BJ (cell line): ENCODE measurements around the gene NAALADL2. TPM values are rescaled to one million over a fixed set of nuclear protein-coding genes. Genes with fewer than 3 reads are reported as not detected.
"Not testable (repeated sequence)": the region's sequence is repeated elsewhere in the genome, so short reads cannot be mapped to it uniquely, and the experiment has no call there.

Experiments
- CTCF ChIA-PET: fragments of 350-600 bp; formaldehyde crosslinking; extraction: SDS; loops from one replicate; lab custom pipeline; 2021; ENCODE audit warnings: antibody characterized with exemption, inconsistent platforms; lab: Yijun Ruan, JAX
- POLR2A ChIA-PET: fragments of 300-600 bp; sonication (Branson Sonifier 250); formaldehyde crosslinking; extraction: SDS; loops from one replicate; lab custom pipeline; 2021; ENCODE audit warnings: antibody characterized with exemption; lab: Charles Lee
- DNase-seq: peaks from one replicate; pipeline ENCODE4 v3.0.0-alpha.2; 2011; ENCODE audit warnings: low read depth
- H3K27me3 ChIP-seq: 2 replicates; pipeline ENCODE4 v1.6.0; 2011; ENCODE audit warnings: low read length; ENCODE audit not compliant: control insufficient read depth, insufficient read depth
- H3K36me3 ChIP-seq: 2 replicates; pipeline ENCODE4 v1.5.1; 2011; ENCODE audit warnings: low read length; ENCODE audit not compliant: control insufficient read depth, insufficient read depth
- H3K4me3 ChIP-seq: 2 replicates; pipeline ENCODE4 v1.5.1; 2011; ENCODE audit warnings: low read depth, mild to moderate bottlenecking, control low read depth, low read length
- polyA plus RNA-seq: library from polyadenylated mRNA; depleted of rRNA; stranded (reverse); fragments of >200 nt; gene quantifications from 2 replicates; pipeline ENCODE4 v1.2.3, GENCODE V29; 2011
- TF ChIP-seq, protein P1 (sequence below): IDR thresholded peaks from 2 replicates; pipeline ENCODE4 v1.5.1; 2011; ENCODE audit warnings: low read depth, mild to moderate bottlenecking, control low read depth, inconsistent platforms, low read length, moderate library complexity; ENCODE audit not compliant: insufficient read depth

The NAALADL2 gene
- polyA plus RNA-seq, 1 experiment: 3.6 TPM

DNA sequence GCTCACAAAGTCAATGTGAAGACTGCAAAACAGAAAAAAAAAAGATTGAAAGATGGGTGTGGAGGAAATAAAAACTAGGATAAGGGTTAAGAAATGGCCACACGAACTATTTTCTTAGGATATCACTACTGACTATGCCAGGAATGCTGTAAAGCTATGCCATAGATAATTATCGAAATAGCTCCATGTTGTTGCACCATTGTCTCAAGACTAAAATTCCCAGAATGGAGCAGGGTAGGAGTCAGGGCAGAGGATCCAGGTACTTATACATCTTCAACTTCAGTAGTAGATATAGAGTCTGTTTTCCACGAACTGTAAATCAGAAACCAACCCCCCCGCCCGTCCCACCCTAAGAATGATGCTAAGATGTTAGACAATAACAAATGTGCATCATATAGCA is 302.2 kb downstream of the NAALADL2 start:
- CTCF ChIA-PET: no interaction called here
- H3K27me3 ChIP-seq: no peaks in the 10 kb centered on the region
- no peak overlapping the region for H3K4me3 ChIP-seq
- no peaks in the 10 kb centered on the region for H3K36me3 ChIP-seq
- TF ChIP-seq, protein P1, sequence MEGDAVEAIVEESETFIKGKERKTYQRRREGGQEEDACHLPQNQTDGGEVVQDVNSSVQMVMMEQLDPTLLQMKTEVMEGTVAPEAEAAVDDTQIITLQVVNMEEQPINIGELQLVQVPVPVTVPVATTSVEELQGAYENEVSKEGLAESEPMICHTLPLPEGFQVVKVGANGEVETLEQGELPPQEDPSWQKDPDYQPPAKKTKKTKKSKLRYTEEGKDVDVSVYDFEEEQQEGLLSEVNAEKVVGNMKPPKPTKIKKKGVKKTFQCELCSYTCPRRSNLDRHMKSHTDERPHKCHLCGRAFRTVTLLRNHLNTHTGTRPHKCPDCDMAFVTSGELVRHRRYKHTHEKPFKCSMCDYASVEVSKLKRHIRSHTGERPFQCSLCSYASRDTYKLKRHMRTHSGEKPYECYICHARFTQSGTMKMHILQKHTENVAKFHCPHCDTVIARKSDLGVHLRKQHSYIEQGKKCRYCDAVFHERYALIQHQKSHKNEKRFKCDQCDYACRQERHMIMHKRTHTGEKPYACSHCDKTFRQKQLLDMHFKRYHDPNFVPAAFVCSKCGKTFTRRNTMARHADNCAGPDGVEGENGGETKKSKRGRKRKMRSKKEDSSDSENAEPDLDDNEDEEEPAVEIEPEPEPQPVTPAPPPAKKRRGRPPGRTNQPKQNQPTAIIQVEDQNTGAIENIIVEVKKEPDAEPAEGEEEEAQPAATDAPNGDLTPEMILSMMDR: no peak
- DNase-seq: no peak
- POLR2A ChIA-PET: no interaction called here

DNA sequence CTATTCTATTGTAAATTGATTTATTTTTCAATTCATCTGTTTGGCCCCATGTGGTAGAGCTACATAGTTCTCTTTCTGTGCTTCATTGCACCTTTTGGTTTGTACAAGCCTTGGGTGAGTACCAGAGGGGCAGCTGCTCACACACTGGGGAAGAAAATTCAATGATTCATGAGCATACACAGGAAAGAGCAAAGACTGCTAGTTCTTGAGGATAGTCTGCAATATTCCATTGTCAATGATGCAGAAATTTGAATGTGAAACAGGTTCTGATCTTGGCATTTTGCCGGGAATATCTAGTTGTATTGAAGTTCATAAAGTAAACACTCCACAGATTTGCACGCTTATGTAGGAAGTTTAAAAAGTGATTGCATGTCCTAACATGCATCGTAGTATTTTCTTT is 304.6 kb downstream of the NAALADL2 start:
- ChIA-PET CTCF (interaction anchor here (0.6 kb wide), 2 partner anchors 28 to 208 kb away, joined by 3 to 4 read pairs; no protein-coding TSS in a partner anchor), POLR2A (no interaction called here)
- Histone ChIP-seq H3K36me3 (no peaks in the 10 kb centered on the region), H3K4me3 (no peak overlapping the region), H3K27me3 (no peaks in the 10 kb centered on the region)
- TF ChIP-seq, protein P1: no peak
- DNase-seq: no peak

DNA sequence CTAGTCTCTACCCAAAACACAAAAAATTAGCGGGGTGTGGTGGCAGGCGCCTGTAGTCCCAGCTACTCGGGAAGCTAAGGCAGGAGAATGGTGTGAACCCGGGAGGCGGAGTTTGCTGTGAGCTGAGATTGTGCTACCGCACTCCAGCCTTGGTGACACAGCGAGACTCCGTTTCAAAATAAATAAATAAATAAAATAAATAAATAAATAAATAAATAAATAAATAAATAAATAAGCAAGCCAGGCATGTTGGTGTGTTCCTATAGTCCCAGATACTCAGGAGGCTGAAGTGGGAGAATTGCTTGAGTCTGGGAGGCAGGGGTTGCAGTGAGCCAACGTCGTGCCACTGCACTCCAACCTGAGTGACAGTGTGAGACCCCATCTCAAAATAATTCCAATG is 314.0 kb downstream of the NAALADL2 start:
- CTCF ChIA-PET: not testable (repeated sequence)

DNA sequence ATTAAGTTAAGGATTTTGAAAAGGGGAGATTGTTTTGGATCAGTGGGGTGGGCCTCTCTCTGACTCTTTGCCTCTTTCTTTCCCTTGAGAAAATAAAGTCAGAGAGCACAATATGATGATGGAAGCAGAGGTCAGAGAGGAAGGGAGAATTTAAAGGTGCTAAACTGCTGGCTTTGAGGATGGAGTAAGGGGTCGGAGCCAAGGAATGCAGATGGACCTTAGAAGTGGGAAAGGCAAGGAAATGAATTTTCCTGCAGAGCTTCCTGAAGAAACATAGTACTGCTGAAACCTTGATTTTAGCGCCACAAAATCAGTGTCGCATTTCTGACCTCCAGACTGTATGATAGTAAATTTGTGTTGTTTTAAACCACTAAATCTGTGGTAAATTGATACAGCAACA is 317.4 kb downstream of the NAALADL2 start:
- ChIA-PET CTCF (no interaction called here), POLR2A (no interaction called here)
- Histone ChIP-seq H3K36me3 (no peaks in the 10 kb centered on the region), H3K27me3 (no peaks in the 10 kb centered on the region), H3K4me3 (no peak overlapping the region)
- TF ChIP-seq, protein P1: no peak
- no peak for DNase-seq

More for the DNA sequence above, 314.0 kb downstream of the NAALADL2 start:
- DNase-seq, H3K36me3 ChIP-seq, H3K4me3 ChIP-seq, POLR2A ChIA-PET, H3K27me3 ChIP-seq: not testable (repeated sequence)

DNA sequence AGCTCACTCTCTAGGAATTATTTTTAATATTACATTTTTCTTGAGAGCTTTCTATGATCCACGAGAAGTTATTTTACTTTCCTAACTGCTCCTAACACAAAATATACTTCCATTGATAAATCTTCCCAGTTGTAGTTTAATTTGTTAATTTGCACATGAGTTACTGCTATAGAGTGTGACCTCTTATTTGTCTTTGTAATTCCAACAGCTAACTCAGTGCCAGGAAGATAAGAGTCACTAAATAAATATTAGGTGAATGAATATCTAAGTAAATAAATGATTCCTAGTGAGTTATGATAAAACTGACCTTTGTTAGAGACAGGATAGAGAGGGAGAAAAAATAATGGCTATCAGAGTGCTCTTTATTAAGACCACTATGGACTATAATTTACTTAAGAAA is 319.9 kb downstream of the NAALADL2 start:
- ChIA-PET POLR2A (no interaction called here), CTCF (no interaction called here)
- H3K36me3 ChIP-seq: no peaks in the 10 kb centered on the region
- H3K4me3 ChIP-seq: no peak overlapping the region
- H3K27me3 ChIP-seq: no peaks in the 10 kb centered on the region
- TF ChIP-seq, protein P1: no peak
- DNase-seq: no peak

DNA sequence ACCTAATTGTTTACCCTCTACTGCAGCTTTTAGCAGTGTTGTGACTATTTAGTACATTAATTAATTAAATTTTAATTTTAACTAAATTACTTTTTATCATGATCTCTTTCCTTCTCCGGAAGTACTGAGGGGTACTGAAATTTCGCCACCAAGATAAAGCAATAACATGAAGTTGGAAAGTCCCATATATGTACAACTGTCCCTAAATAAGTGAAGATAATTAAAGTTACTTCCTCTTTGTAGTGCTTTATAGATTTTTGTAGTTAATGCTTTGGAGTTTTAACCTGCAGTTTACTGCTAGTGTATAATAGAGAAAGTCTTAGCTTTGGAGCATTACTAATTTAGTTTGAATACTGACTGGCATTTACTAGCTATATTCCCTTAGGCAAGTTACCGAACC is 325.3 kb downstream of the NAALADL2 start:
- Histone ChIP-seq H3K27me3 (no peaks in the 10 kb centered on the region), H3K4me3 (no peak overlapping the region), H3K36me3 (no peaks in the 10 kb centered on the region)
- no peak for DNase-seq
- ChIA-PET CTCF (no interaction called here), POLR2A (no interaction called here)
- TF ChIP-seq, protein P1: no peak
